HepG2 (cell line): ENCODE measurements around the gene SLIT1.

ENCODE experiments used
- EP300 ChIP-seq, 3 experiments: sonication (generic) in 1 of 3; formaldehyde crosslinking in 1 of 3; IDR thresholded peaks; 2 replicates each; pipeline versions ENCODE4 v1.5.1 to v1.6.1; 2011 to 2020; ENCODE audit warnings: low read depth in 2 of 3, low read length in 2 of 3, borderline replicate concordance in 1 of 3, improper control_type of control experiment in 1 of 3, mild to moderate bottlenecking in 1 of 3, missing genetic modification reagents in 1 of 3, moderate library complexity in 1 of 3
- HMGXB4 ChIP-seq, 2 experiments: sonication (generic) in 1 of 2; formaldehyde crosslinking in 1 of 2; IDR thresholded peaks; 2 replicates each; pipeline versions ENCODE4 v1.4.0 to v1.6.1; 2018 to 2020; ENCODE audit warnings: missing genetic modification reagents in 2 of 2, borderline replicate concordance in 1 of 2, low read depth in 1 of 2, mild to moderate bottlenecking in 1 of 2, missing biosample characterization in 1 of 2
- HNRNPLL ChIP-seq: fragments of 200-400 bp; formaldehyde crosslinking; IDR thresholded peaks from 2 replicates; pipeline ENCODE4 v1.6.1; 2017; ENCODE audit warnings: mild to moderate bottlenecking, low read depth, low read length; ENCODE audit not compliant: poor library complexity, severe bottlenecking
- NR2F1 ChIP-seq, 2 experiments: fragments of 450-650 bp in 1 of 2; formaldehyde crosslinking in 1 of 2; IDR thresholded peaks; 2 replicates each; pipeline versions ENCODE4 v1.5.0 to v1.6.1; 2016 to 2020; ENCODE audit warnings: mild to moderate bottlenecking in 1 of 2, missing compliant biosample characterization in 1 of 2, missing genetic modification reagents in 1 of 2, moderate library complexity in 1 of 2
- RELA ChIP-seq: sonication (generic); formaldehyde crosslinking; IDR thresholded peaks from 2 replicates; pipeline ENCODE4 v1.4.0; 2020; ENCODE audit warnings: missing genetic modification reagents
- REPIN1 ChIP-seq: sonication (generic); formaldehyde crosslinking; IDR thresholded peaks from 2 replicates; pipeline ENCODE4 v1.8.0; 2022; ENCODE audit warnings: missing genetic modification reagents, low read depth, mild to moderate bottlenecking, borderline replicate concordance
- SRF ChIP-seq: IDR thresholded peaks from 2 replicates; pipeline ENCODE4 v1.6.1; 2011; ENCODE audit warnings: mild to moderate bottlenecking, low read depth, low read length, moderate library complexity
- ZNF777 ChIP-seq: sonication (generic); formaldehyde crosslinking; IDR thresholded peaks from 2 replicates; pipeline ENCODE4 v1.4.0; 2020; ENCODE audit warnings: missing genetic modification reagents
- TF ChIP-seq, protein P1 (sequence below): sonication (generic); formaldehyde crosslinking; IDR thresholded peaks from 2 replicates; pipeline ENCODE4 v1.5.0; 2020; ENCODE audit warnings: mild to moderate bottlenecking, missing genetic modification reagents, moderate library complexity

DNA sequence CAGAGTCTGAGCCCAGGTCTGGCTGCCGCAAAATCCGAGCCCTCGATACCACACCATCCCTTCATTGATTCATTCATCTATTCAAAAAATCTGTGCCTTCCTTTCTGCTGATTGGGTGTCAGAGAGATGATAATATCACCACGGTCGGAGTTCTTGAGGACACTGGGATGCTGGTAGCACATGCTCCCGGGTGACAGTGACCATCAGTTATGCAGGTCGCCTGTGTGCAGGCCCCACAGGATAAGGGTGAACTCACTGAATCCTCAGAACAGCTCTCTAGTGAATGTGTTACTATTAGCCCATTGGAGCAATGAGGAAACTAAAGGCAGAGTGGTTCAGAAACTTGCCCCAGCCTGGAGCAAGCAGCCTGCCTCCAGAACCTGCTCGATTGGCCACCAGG lies 145.1 kb downstream of the SLIT1 start:
- no peak for TF ChIP-seq REPIN1 (CRISPR knock-in tag)
- no peak for TF ChIP-seq SRF
- TF ChIP-seq EP300 (IDR thresholded peaks at IDR 0.05; ENCODE audit: low read depth in 2 of 2, low read length in 2 of 2): no peak
- no peak for TF ChIP-seq EP300 (CRISPR knock-in tag; IDR thresholded peaks at IDR 0.05; ENCODE audit: borderline replicate concordance)
- no peak for TF ChIP-seq HNRNPLL
- TF ChIP-seq ZNF777 (CRISPR knock-in tag): no peak
- TF ChIP-seq RELA (CRISPR knock-in tag): no peak
- TF ChIP-seq, protein P1, sequence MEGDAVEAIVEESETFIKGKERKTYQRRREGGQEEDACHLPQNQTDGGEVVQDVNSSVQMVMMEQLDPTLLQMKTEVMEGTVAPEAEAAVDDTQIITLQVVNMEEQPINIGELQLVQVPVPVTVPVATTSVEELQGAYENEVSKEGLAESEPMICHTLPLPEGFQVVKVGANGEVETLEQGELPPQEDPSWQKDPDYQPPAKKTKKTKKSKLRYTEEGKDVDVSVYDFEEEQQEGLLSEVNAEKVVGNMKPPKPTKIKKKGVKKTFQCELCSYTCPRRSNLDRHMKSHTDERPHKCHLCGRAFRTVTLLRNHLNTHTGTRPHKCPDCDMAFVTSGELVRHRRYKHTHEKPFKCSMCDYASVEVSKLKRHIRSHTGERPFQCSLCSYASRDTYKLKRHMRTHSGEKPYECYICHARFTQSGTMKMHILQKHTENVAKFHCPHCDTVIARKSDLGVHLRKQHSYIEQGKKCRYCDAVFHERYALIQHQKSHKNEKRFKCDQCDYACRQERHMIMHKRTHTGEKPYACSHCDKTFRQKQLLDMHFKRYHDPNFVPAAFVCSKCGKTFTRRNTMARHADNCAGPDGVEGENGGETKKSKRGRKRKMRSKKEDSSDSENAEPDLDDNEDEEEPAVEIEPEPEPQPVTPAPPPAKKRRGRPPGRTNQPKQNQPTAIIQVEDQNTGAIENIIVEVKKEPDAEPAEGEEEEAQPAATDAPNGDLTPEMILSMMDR (CRISPR knock-in tag): no peak
- no peak for TF ChIP-seq HMGXB4 (CRISPR knock-in tag; IDR thresholded peaks at IDR 0.05; ENCODE audit: borderline replicate concordance in 1 of 2, low read depth in 1 of 2)
- TF ChIP-seq NR2F1 (CRISPR knock-in tag; IDR thresholded peaks at IDR 0.05): no peak
